Measurements from ENCODE around the gene BFSP1.

DNA sequence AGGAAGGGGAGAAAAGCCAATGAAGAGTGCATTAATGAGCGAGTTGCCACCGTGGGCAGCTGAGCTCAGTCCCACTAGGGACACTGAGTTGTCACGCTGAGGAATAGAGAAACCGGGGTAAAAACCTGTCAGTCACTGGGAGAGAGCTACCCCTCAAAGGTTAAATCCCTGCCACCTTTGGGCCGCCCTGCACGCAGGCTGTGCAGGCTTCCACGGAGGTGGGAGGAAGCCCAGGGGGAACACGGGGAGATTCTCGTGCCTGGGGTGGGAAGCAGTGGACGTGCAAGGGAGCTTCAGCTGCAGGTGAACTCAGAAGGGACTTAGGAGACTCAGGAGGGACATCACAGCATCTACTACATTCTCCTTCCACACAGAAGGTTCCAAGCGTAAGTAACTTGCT lies 50.5 kb downstream of the BFSP1 start:
- no peak for TF ChIP-seq CTCF (IDR thresholded peaks at IDR 0.05)
- TF ChIP-seq POLR2AphosphoS5 (IDR thresholded peaks at IDR 0.05), result no peak
